Measurements from ENCODE around the gene BRICD5. TPM values are rescaled to one million over a fixed set of nuclear protein-coding genes. Genes with fewer than 3 reads are reported as not detected.

Gene BRICD5
- total and polyA plus RNA-seq, 8 donors, result 2.6 to 78.8 (median 9.7) TPM

- WGBS, 5 donors, result 88 to 94% (median 91%) methylated on average over 18 of the region's 18 CpGs
- H3K9me3 ChIP-seq, result no peaks in the 10 kb centered on the region
- peaks cover 0 to 13% (median 5%) of the 10 kb centered on the region in 4 donors for H3K4me1 ChIP-seq
- H3K27ac ChIP-seq, result no peak overlapping the region
- TF ChIP-seq, protein P1, sequence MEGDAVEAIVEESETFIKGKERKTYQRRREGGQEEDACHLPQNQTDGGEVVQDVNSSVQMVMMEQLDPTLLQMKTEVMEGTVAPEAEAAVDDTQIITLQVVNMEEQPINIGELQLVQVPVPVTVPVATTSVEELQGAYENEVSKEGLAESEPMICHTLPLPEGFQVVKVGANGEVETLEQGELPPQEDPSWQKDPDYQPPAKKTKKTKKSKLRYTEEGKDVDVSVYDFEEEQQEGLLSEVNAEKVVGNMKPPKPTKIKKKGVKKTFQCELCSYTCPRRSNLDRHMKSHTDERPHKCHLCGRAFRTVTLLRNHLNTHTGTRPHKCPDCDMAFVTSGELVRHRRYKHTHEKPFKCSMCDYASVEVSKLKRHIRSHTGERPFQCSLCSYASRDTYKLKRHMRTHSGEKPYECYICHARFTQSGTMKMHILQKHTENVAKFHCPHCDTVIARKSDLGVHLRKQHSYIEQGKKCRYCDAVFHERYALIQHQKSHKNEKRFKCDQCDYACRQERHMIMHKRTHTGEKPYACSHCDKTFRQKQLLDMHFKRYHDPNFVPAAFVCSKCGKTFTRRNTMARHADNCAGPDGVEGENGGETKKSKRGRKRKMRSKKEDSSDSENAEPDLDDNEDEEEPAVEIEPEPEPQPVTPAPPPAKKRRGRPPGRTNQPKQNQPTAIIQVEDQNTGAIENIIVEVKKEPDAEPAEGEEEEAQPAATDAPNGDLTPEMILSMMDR (IDR thresholded peaks at IDR 0.05), result no peak
- TF ChIP-seq EP300 (IDR thresholded peaks at IDR 0.05) (no peak), POLR2A (IDR thresholded peaks at IDR 0.05) (no peak), POLR2AphosphoS5 (IDR thresholded peaks at IDR 0.05) (no peak)
- intact Hi-C loops (cut with DNase I; ENCODE audit: low total_unique reads), result no loop called here
- H3K27me3 ChIP-seq, result peaks cover 0 to 13% (median 0%) of the 10 kb centered on the region in 3 donors
- DNase-seq, result no peak
- peaks cover 57 to 62% (median 61%) of the 10 kb centered on the region in 4 donors for H3K36me3 ChIP-seq
- no peak overlapping the region for H3K4me3 ChIP-seq
Observed at GRCh38 chr16:2177101-2177500, 33.6 kb downstream of the BRICD5 start.

- DNase-seq, result no peak
- peaks cover 0 to 13% (median 5%) of the 10 kb centered on the region in 4 donors for H3K4me1 ChIP-seq
- WGBS, 5 donors, result 87 to 96% (median 95%) methylated on average over 17 to 23 of the region's 23 CpGs
- H3K9me3 ChIP-seq, result no peaks in the 10 kb centered on the region
- no peak overlapping the region for H3K4me3 ChIP-seq
- no peak overlapping the region for H3K27ac ChIP-seq
- intact Hi-C loops (cut with DNase I; ENCODE audit: low total_unique reads), result no loop called here
- H3K27me3 ChIP-seq, result peaks cover 0 to 13% (median 0%) of the 10 kb centered on the region in 3 donors
- TF ChIP-seq, protein P1 (IDR thresholded peaks at IDR 0.05), result no peak
- peaks cover 61 to 73% (median 72%) of the 10 kb centered on the region in 4 donors for H3K36me3 ChIP-seq
Observed at GRCh38 chr16:2176047-2176446, 34.6 kb downstream of the BRICD5 start.

DNA sequence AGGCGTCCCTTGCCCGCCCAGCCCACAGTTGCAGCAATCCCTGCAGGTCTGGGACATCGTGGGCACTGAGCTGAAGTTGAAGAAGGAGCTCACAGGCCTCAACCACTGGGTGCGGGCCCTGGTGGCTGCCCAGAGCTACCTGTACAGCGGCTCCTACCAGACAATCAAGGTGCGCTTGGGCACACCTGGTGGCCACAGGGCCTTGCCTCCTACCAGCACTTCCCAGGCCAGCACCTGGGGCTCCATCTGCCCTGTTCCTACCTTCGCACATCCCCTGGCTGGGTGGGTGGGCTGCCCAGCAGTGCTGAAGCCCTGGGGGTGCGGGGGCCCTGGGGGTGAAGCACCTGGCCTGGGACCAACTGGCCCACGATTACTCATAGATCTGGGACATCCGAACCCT lies 35.2 kb downstream of the BRICD5 start:
- intact Hi-C loops (cut with DNase I; ENCODE audit: low total_unique reads), result no loop called here
- H3K4me3 ChIP-seq, result no peak overlapping the region
- WGBS, 5 donors, result 91 to 97% (median 93%) methylated on average over 5 to 10 of the region's 10 CpGs
- no peak for TF ChIP-seq EP300 (IDR thresholded peaks at IDR 0.05)
- no peak for TF ChIP-seq POLR2AphosphoS5 (IDR thresholded peaks at IDR 0.05)
- no peak for TF ChIP-seq POLR2A (IDR thresholded peaks at IDR 0.05)
- TF ChIP-seq, protein P1 (IDR thresholded peaks at IDR 0.05), result no peak
- H3K4me1 ChIP-seq, result peaks cover 0 to 13% (median 5%) of the 10 kb centered on the region in 4 donors
- H3K27ac ChIP-seq, result no peak overlapping the region
- DNase-seq, result no peak
- H3K9me3 ChIP-seq, result no peaks in the 10 kb centered on the region
- H3K27me3 ChIP-seq, result peaks cover 0 to 13% (median 0%) of the 10 kb centered on the region in 3 donors
- peaks cover 67 to 79% (median 78%) of the 10 kb centered on the region in 4 donors for H3K36me3 ChIP-seq

GRCh38 chr16:2174396-2175131 lies 36.1 kb downstream of the BRICD5 start:
- intact Hi-C loops (cut with DNase I; ENCODE audit: low total_unique reads), result no loop called here
- no peak overlapping the region for H3K27ac ChIP-seq
- peaks cover 0 to 13% (median 0%) of the 10 kb centered on the region in 3 donors for H3K27me3 ChIP-seq
- no peak for DNase-seq
- WGBS, 5 donors, result 88 to 93% (median 89%) methylated on average over 15 to 21 of the region's 21 CpGs
- no peaks in the 10 kb centered on the region for H3K9me3 ChIP-seq
- TF ChIP-seq POLR2A (IDR thresholded peaks at IDR 0.05) (no peak), POLR2AphosphoS5 (IDR thresholded peaks at IDR 0.05) (no peak), EP300 (IDR thresholded peaks at IDR 0.05) (no peak)
- TF ChIP-seq, protein P1 (IDR thresholded peaks at IDR 0.05), result no peak
- H3K4me3 ChIP-seq, result no peak overlapping the region
- peaks cover 70 to 88% (median 87%) of the 10 kb centered on the region in 4 donors for H3K36me3 ChIP-seq
- peaks cover 0 to 13% (median 5%) of the 10 kb centered on the region in 4 donors for H3K4me1 ChIP-seq
